Measurements from ENCODE around the gene HEATR5A.
"Not testable (repeated sequence)": the region's sequence is repeated elsewhere in the genome, so short reads cannot be mapped to it uniquely, and the experiment has no call there.

Gene HEATR5A

GRCh38 chr14:31283153-31283552 lies 137.2 kb downstream of the HEATR5A start:
- no peak for DNase-seq (ENCODE audit: low spot score)

- no peak for DNase-seq (ENCODE audit: low spot score)
These were observed 139.5 kb downstream of the HEATR5A start for GRCh38 chr14:31280871-31281220.

DNA sequence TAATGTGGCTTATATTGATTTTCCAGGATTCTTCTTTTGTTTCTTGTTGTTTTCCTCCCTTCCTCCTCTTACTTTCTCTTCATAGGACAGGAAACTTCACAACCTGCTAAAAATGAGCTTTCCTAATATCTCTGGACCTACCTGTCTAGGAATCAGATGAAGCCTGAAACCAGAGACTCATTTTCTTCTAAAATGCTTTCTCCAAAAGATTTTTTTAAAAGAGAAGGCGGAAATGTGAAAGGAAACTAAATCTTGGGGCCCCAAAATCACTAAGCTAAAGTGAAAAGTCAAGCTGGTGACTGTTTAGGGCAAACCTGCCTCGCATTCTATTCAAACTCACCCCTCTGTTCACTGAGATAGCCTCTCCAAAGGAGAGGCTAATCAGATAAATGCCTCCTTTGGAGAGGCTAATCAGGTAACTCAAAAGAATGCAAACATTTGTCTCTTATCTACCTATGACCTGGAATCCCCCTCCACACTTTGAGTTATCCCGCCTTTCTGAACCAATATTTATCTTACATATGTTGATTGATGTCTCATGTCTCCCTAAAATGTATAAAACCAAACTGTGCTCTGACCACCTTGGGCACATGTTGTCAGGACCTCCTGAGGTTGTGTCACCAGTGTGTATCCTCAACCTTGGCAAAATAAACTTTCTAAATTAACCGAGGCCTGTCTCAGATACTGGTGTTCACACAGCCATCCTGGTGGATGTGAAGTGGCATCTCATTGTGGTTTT lies 140.0 kb downstream of the HEATR5A start:
- no peak for DNase-seq (ENCODE audit: low spot score)

DNA sequence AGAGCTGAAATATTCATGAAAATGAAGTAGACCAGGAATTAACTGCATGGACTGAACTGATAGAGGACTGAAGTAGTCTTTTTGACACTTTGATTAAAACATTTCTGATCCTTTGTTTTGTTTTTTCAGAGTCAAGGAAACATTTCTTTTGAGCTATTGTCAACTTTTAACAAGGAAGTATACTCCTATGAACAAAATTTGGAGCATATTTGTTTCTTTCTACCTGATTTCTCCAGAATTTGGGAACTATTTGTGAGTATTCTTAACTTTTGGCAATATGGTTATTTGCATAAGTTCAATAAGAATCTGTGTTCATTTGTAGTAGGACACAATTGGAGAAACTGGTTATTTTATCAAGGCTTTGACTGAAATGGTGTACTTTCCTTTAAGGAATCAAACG lies 141.5 kb downstream of the HEATR5A start:
- DNase-seq (ENCODE audit: low spot score), result no peak

DNA sequence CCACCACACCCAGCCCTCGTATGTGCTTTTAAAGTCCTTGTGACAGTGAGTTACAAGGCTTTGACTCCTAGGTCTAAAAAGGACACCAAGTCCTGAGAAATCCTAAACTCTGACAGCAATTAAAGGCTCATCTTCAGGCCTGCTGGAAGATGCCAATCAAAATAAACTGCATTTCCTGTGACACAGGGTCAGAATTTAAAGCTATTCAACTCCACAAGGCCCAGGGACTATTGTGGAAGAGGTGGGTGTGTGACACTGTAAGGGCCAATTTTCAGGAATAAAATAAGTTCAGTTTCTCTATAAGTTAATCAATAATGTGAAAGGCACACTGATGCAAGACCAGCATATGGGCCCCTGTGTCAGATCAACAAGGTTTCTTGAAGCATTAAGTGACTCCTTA lies 143.3 kb downstream of the HEATR5A start:
- DNase-seq (ENCODE audit: low spot score), result no peak

- DNase-seq (ENCODE audit: low spot score), result not testable (repeated sequence)
These were observed 143.9 kb downstream of the HEATR5A start for GRCh38 chr14:31276417-31276816.

GRCh38 chr14:31275731-31276130 lies 144.6 kb downstream of the HEATR5A start:
- DNase-seq (ENCODE audit: low spot score), result no peak

DNA sequence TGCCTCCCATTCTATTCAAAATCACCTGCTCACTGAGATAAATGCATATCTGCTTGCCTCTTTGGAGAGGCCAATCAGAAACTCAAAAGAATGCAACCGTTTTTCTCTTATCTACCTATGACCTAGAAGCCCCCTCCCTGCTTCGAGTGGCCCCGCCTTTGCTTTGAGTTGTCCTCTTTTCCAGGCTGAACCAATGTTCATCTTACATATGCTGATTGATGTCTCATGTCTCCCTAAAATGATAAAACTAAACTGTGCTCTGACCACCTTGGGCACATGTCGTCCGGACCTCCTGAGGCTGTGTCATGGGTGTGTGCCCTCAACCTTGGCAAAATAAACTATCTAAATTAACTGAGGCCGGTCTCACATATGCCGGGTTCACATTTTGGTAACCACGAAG lies 148.7 kb downstream of the HEATR5A start:
- no peak for DNase-seq (ENCODE audit: low spot score)

GRCh38 chr14:31270196-31270772 lies 150.1 kb downstream of the HEATR5A start:
- no peak for DNase-seq (ENCODE audit: low spot score)

DNA sequence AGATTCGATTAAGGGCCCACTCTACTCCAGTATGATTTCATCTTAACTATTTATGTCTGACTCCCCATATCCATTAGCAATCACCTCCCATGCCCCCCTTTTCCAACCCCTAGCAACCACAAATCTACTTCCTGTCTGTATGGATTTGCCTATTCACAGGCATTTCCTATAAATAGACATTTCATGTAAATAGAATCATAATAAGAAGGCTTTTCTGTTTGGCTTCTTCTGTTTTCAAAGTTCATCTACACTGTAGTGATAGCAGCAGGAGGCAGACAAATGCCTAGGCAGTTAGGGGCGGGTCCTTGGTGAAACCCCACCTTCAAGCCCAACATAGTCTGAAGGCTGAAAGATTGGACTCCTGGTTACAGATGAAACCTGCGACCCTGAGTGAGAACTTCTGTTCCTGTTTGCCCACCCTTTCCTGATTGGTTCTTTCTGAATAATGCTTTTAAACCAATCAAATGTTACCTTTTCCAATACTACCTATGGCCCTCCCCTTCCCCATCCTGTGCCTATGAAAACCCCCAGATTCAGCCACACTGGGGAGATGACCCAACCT lies 150.6 kb downstream of the HEATR5A start:
- no peak for DNase-seq (ENCODE audit: low spot score)

- DNase-seq (ENCODE audit: low spot score), result no peak
These were observed 152.1 kb downstream of the HEATR5A start for GRCh38 chr14:31268216-31268615.

DNA sequence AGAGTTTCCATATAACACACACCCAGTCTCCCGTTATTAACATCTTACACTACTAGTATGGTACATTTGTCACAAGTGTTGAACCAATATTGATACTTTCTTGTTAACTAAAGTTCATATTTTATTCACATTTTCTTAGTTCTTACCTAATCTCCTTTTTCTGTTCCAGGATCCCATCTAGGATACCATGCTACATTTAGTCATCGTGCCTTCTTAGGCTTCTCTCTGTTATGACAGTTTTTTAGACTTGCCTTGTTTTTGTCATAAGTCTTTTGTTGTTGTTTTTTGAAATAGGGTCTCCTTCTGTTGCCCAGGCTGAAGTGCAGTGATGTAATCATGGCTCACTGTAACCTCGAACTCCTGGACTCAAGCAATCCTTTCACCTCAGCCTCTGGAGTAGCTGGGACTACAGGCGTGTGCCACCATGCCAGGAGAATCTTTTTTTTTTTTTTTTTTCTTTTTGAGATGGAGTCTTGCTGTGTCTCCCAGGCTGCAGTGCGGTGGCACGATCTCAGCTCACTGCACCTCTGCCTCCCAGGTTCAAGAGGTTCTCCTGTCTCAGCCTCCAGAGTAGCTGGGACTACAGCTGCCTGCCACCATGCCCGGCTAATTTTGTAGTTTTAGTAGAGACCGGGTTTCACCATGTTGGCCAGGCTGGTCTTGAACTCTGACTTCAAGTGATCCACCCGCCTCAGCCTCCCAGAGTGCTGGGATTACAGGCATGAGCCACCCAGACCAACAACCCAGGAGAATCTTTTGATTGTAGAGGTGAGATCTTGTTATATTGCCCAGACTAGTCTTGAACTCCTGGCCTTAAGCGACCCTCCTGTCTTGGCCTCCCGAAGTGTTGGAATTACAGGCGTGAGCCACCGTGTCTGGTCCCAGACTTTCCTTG lies 153.7 kb downstream of the HEATR5A start:
- no peak for DNase-seq (ENCODE audit: low spot score)

DNA sequence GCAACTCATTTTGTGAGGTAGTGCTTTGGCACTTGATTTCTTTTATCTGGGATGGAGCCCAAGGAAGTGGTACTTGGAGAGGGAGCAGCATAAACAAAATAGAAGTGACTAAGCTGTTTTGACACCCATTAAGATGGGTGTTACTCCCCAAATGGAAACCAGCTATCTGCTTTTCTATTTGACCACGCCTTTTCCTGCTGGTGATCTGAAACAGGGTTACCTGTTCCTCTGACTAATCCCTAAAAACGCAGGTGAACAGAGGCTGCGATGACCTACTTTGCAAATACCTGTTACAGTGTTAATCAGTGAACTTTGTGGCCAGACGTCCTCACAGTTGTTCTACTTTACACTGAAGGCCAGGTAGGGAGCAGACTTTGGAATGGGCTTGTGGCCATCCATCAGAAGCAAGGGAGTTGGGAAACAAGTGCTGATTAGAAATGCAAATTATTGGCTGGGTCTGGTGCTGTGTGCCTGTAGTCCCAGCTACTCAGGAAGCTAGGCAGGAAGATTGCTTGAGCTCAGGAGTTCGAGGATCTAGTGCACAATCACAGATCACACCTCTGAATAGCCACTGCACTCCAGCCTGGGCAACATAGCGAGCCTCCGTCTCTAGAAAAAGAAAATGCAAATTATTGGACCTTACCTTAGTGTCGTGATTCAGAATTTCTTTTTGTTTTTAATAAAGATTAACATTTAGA lies 154.5 kb downstream of the HEATR5A start:
- DNase-seq (ENCODE audit: low spot score), result peak; percentile 7

DNA sequence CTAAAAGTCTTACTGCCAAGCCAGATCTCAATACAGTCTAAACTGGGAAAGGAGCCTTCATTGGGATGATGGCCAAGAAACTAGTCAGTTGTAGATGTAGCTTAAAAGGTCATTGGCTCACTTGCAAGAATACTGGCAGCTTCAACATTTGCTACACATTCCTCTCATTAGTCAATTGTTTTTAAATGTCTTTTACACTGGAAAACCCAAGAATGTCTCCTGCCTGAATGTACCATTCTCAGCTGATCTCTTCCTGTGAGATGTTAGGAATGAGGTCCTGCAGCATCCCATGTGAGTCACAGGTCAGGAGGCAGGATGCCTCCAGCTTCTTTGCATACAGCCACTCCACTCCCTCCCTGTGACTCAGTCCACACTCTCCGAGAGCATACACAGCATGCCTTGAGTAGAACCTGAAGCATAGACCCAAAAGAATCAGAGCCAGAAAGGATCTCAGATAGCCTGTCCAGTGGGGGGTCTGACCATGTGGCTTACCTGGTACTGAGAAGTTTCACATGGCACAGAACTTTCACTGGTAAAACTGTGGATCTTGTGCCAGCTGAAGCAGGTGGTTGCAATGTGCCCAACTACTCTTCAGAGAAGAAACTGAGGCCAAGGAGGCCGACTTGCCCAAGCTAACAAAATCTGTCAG lies 156.7 kb downstream of the HEATR5A start:
- DNase-seq (ENCODE audit: low spot score), result no peak

DNA sequence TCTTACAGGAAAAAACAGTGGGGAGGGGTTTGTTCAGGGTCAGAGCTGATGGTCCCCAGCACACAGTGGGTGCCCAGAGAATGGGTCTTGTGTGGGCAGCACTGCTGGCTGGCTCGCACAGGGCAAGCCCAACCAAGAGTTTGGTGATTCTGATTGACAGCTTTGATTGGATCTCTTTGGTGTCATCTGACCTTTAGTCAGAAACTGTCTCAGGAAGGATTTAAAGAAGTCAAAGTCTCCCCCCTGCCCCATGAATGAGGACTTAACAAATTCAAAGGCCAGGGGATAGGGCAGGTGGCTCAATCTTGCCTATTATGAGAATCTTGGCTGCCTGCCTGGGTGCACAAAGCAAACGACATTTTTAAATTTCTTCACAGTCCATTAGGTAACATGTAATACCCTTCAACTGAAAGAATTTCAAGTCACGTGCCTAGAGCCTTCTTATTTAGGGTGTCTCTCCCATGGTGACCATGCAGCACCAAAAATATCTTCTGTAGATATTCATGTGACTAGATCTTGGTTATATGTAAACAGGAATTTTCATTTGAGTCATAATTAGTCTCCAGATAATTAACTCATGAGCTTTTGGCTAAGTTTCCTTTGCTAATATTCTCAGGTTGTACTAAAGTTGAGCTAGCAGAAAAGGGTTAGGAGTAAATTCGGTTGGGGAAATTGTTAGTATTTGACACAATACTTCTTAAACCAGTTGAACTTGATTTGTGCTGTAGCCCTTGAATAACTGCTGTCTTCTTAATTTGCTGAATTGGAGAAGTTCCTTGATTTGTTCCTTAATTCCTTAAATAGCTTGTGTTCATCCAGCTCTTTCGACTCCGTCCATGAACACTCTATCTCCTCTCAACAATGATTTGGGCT lies 158.3 kb downstream of the HEATR5A start:
- DNase-seq (ENCODE audit: low spot score), result no peak

DNA sequence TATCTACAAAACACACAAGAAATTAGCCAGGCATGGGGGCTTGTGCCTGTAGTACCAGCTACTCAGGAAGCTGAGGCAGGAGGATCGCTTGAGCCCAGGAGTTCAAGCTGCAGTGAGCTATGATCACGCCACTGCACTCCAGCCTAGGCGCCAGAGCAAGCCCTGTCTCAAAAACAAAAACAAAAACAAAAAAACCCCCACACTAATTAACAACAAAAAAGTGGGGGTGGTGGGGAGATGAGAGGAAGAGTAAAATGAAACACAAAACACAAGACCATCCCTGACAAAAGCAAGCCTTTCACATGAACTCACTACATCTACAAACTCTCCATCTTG lies 158.9 kb downstream of the HEATR5A start:
- no peak for DNase-seq (ENCODE audit: low spot score)

GRCh38 chr14:31259040-31259435 lies 161.3 kb downstream of the HEATR5A start:
- DNase-seq (ENCODE audit: low spot score), result not testable (repeated sequence)

DNA sequence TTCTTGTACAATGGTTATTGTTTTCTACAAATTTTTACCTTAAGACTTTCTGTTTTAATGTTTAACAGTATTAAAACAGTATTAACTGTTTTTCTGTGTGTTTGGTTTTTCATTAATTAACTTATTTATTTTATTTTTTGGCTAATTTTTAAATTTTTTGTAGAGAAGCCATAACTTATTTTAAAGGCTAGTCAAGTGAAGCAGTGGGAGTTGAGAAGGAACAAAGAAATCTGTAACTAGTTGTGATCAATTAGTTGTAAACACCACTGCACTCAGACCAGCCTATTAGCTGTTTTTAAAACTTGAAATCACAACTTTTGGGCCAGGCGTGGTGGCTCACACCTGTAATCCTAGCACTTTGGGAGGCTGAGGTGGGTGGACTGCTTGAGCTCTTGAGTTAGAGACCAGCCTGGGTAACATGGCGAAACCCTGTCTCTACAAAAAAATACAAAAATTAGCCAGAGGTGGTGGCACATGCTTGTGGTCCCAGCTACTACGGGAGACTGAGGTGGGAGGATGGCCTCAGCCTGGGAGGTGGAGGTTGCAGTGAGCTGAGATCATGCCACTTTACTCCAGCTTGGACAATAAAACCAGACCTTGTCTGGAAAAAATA lies 161.8 kb downstream of the HEATR5A start:
- no peak for DNase-seq (ENCODE audit: low spot score)

GRCh38 chr14:31257554-31258426 lies 162.6 kb downstream of the HEATR5A start:
- not testable (repeated sequence) for DNase-seq (ENCODE audit: low spot score)

All from CD4-positive, alpha-beta T cell treated with Interleukin-15 for 4 hours (primary cell).